ENCODE measurements around the gene MED16. TPM values are rescaled to one million over a fixed set of nuclear protein-coding genes. Genes with fewer than 3 reads are reported as not detected.

Gene MED16
- total RNA-seq, 1 experiment from 2014 or later, result 83.1 TPM

DNA sequence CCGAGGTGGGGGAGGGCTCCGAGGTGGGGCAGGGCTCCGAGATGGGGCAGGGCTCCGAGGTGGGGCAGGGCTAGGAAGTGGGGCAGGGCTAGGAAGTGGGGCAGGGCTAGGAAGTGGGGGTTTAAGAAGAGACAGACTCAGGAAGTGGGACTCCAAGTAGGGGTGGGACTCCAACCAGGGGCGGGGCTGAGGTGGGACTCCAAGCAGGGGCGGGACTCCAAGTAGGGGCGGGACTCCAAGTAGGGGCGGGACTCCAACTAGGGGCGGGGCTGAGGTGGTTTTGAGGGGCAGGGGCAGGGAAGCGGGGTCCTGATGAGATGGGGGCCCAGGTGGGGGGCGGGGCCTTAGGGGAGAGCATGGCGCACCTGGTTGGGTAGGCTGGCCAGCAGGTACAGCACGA lies 19.9 kb downstream of the MED16 start:
- DNase-seq, result peak; percentile 87
- H3T11ph ChIP-seq (ENCODE audit: low read length), result no peak overlapping the region
- no peak overlapping the region for H2BK5ac ChIP-seq (ENCODE audit: insufficient read length, low read length)
- Mint-ChIP-seq H3K36me3 (ENCODE audit: insufficient read depth in 1 of 3, low read depth in 3 of 3) (peaks cover 25 to 54% (median 39%) of the 10 kb centered on the region in 3 experiments), H3K4me3 (no peak overlapping the region), H3K27ac (no peak overlapping the region), H3K27me3 (ENCODE audit: low read depth) (no peaks in the 10 kb centered on the region; the same call in 1 of the 2 replicates), H3K4me1 (peaks cover 0 to 8% of the 10 kb centered on the region in 2 experiments; a peak in 2 of 4 replicates), H3K9me3 (peaks cover 6 to 7% of the 10 kb centered on the region in 2 experiments)
- no peak overlapping the region for H2AK5ac ChIP-seq (ENCODE audit: insufficient read length, low read length)
- no peak overlapping the region for H2AFZ ChIP-seq (ENCODE audit: low read length)
- no peak overlapping the region for H3K14ac ChIP-seq (ENCODE audit: insufficient read depth, low read length)
- no peaks in the 10 kb centered on the region for H3K9me3 ChIP-seq (ENCODE audit: control insufficient read depth, low read depth, low read length)
- H3K27ac ChIP-seq (ENCODE audit: insufficient read length, low read depth, low read length), result no peak overlapping the region
- no CpG with 5 or more reads among the region's 13 CpGs for WGBS (ENCODE audit: extremely low coverage, insufficient read length, low lambda C conversion rate)
- H4K91ac ChIP-seq (ENCODE audit: insufficient read length, low read depth, low read length), result no peak overlapping the region
- TF ChIP-seq, protein P1, sequence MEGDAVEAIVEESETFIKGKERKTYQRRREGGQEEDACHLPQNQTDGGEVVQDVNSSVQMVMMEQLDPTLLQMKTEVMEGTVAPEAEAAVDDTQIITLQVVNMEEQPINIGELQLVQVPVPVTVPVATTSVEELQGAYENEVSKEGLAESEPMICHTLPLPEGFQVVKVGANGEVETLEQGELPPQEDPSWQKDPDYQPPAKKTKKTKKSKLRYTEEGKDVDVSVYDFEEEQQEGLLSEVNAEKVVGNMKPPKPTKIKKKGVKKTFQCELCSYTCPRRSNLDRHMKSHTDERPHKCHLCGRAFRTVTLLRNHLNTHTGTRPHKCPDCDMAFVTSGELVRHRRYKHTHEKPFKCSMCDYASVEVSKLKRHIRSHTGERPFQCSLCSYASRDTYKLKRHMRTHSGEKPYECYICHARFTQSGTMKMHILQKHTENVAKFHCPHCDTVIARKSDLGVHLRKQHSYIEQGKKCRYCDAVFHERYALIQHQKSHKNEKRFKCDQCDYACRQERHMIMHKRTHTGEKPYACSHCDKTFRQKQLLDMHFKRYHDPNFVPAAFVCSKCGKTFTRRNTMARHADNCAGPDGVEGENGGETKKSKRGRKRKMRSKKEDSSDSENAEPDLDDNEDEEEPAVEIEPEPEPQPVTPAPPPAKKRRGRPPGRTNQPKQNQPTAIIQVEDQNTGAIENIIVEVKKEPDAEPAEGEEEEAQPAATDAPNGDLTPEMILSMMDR (conservative IDR thresholded peaks at IDR 0.05), result no peak
- no peak overlapping the region for H3K9ac ChIP-seq (ENCODE audit: extremely low read depth, insufficient read length, low read length)
- no peak overlapping the region for H3K23ac ChIP-seq (ENCODE audit: insufficient read length, low read depth, low read length)
- H3K4me2 ChIP-seq (ENCODE audit: insufficient read depth, insufficient read length, low read length), result no peak overlapping the region
- H3K23me2 ChIP-seq (ENCODE audit: insufficient read length, low read depth, low read length, poor library complexity, severe bottlenecking), result no peaks in the 10 kb centered on the region
- H4K5ac ChIP-seq (ENCODE audit: insufficient read length, low read depth, low read length), result no peak overlapping the region
- no peaks in the 10 kb centered on the region for H3K79me1 ChIP-seq (ENCODE audit: insufficient read depth, low read depth, low read length, poor library complexity, severe bottlenecking)
- H2BK15ac ChIP-seq (ENCODE audit: low read depth, low read length), result no peak overlapping the region
- no peaks in the 10 kb centered on the region for H3K27me3 ChIP-seq (ENCODE audit: insufficient read depth, low read length)
- H3K56ac ChIP-seq (ENCODE audit: insufficient read length, low read depth, low read length), result no peak overlapping the region
- no peak overlapping the region for H3K18ac ChIP-seq (ENCODE audit: insufficient read length, low read depth, low read length)
- H3K4me1 ChIP-seq (ENCODE audit: insufficient read depth, low read length), result no peaks in the 10 kb centered on the region
- no peak overlapping the region for H2BK12ac ChIP-seq (ENCODE audit: insufficient read length, low read depth, low read length)
- H3K79me2 ChIP-seq (ENCODE audit: insufficient read depth, low read length), result no peaks in the 10 kb centered on the region
- H2BK120ac ChIP-seq (ENCODE audit: low read depth, low read length, poor library complexity, severe bottlenecking), result no peak overlapping the region
- H4K20me1 ChIP-seq (ENCODE audit: control insufficient read depth, insufficient read depth, insufficient read length), result no peaks in the 10 kb centered on the region
- no peak overlapping the region for H3K4ac ChIP-seq (ENCODE audit: low read depth, low read length)
- H4K8ac ChIP-seq (replicated peaks; ENCODE audit: insufficient read length, low read depth, low read length), result no peak overlapping the region
- H2BK20ac ChIP-seq (ENCODE audit: low read depth, low read length, poor library complexity, severe bottlenecking), result no peak overlapping the region

All from H9 (cell line).